Stimulated activated memory B cell treated with anti-CD40 and anti-IgM and Interleukin-4, amounts not matched to agents 10 μg/mL and 1 μg/mL and 100 μg/mL, for 72 hours (primary cell): ENCODE data around the gene IL15.

Experiments used
- ATAC-seq: fragments of 150-1000 bp; cut with Tn5 transposase; 2 replicates; pipeline ENCODE4 v1.10.0; 2021
- H3K27ac Mint-ChIP-seq: one replicate; pipeline ENCODE4 v1.8.0; 2022; ENCODE audit warnings: mild to moderate bottlenecking, mixed read lengths
- H3K27me3 Mint-ChIP-seq: one replicate; pipeline ENCODE4 v1.8.0; 2022; ENCODE audit warnings: mixed read lengths
- H3K36me3 Mint-ChIP-seq: one replicate; pipeline ENCODE4 v1.8.0; 2022; ENCODE audit warnings: mixed read lengths
- H3K4me1 Mint-ChIP-seq: one replicate; pipeline ENCODE4 v1.8.0; 2022; ENCODE audit warnings: mixed read lengths
- H3K4me3 Mint-ChIP-seq: one replicate; pipeline ENCODE4 v1.8.0; 2022; ENCODE audit warnings: mild to moderate bottlenecking, moderate library complexity, mixed read lengths
- H3K9me3 Mint-ChIP-seq: one replicate; pipeline ENCODE4 v1.8.0; 2022; ENCODE audit warnings: mixed read lengths

Gene IL15

GRCh38 chr4:141761926-141762325, 125.5 kb downstream of the IL15 start:
- peaks cover 5% of the 10 kb centered on the region for H3K9me3 Mint-ChIP-seq
- no peaks in the 10 kb centered on the region for H3K4me1 Mint-ChIP-seq
- no peaks in the 10 kb centered on the region for H3K27me3 Mint-ChIP-seq
- no peak overlapping the region for H3K27ac Mint-ChIP-seq
- H3K36me3 Mint-ChIP-seq: no peaks in the 10 kb centered on the region
- no peak for ATAC-seq
- H3K4me3 Mint-ChIP-seq: no peak overlapping the region

GRCh38 chr4:141763374-141763773, 127.0 kb downstream of the IL15 start:
- Mint-ChIP-seq H3K4me1 (no peaks in the 10 kb centered on the region), H3K36me3 (no peaks in the 10 kb centered on the region), H3K27me3 (no peaks in the 10 kb centered on the region), H3K4me3 (no peak overlapping the region), H3K9me3 (peaks cover 5% of the 10 kb centered on the region), H3K27ac (no peak overlapping the region)
- no peak for ATAC-seq

DNA sequence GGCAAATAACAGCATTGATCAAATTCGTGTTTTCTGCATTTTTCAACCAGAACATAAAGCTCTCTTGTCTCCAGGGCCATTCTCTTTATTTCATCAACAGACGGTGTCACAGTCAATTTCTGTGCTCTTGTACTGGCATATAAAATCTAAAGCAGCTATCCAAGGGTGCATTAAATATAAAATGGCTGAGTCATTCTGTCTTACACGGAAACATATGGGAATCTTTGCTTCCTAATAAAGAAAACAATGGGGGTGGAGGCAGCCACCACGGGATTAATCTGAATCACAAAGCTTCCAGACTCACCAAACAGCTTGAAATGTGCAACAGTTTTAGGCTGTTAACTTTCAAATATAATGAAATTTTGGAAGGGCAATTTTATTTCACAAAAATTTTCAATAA, 132.6 kb downstream of the IL15 start:
- no peaks in the 10 kb centered on the region for H3K27me3 Mint-ChIP-seq
- no peak overlapping the region for H3K4me3 Mint-ChIP-seq
- H3K9me3 Mint-ChIP-seq: peaks cover 5% of the 10 kb centered on the region
- H3K27ac Mint-ChIP-seq: no peak overlapping the region
- H3K4me1 Mint-ChIP-seq: no peaks in the 10 kb centered on the region
- H3K36me3 Mint-ChIP-seq: no peaks in the 10 kb centered on the region
- ATAC-seq: no peak

DNA sequence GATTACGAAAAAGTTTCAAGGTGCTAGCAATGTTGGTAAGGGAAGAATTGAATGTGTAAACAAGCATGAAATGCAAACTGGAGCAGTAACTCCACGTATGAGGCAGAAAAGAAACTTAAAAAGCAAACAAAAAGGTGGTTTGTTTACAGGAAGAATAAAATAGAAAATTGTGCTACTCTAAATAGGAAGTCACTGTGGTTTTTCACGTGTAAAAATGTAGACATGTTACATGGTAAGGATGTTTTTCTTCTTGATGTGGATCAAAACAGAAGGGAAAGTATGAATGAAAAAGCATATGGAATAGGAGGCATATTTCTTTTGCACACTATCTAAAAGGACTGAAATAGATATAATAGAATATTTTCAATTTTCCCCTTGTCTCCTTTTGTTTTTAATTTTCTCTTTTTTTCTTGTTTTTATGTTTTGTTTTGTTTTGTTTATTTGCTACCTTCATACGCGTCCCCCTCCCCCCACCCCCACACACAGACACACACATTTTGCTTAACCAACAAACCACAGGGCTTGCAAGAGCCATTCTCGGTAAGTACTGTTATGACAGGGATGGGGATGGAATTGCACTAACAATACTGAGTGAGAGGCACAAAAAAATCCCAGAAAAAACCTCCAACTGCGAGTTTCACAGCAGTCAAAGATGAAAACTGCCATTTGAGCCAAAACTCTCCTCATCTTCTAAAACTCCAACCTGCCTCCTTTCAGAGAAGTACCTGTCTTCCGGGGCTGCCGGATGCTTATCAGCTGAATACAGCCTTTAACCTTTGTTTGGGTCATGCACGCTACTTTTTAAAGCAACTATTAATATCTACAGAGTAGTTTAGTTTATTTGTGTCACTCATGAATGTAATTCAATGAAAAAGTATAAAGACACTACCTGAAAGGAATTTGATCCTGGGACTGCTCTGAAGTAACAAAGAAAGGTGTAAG, 135.8 kb downstream of the IL15 start:
- Mint-ChIP-seq H3K9me3 (no peaks in the 10 kb centered on the region), H3K36me3 (no peaks in the 10 kb centered on the region), H3K27ac (peak overlapping the region; percentile 37), H3K4me1 (no peaks in the 10 kb centered on the region), H3K27me3 (peaks cover 9% of the 10 kb centered on the region), H3K4me3 (no peak overlapping the region)
- no peak for ATAC-seq

DNA sequence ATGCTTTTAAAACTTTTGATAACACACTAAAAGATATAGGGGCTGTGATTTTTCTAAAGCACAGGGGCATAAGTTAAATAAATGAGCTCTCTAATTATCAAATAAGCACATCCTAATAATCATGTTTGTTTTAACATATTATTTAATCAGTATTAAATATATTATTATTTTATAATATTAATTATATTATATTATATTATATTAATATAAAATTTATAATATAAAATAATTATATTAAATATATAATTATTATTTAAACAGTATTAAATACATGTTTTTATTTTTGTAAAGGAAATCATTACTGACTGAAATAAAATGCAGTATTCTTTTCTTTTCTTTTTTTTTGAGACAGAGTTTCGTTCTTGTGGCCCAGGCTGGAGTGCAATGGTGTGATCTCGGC, 136.5 kb downstream of the IL15 start:
- no peak overlapping the region for H3K27ac Mint-ChIP-seq
- no peaks in the 10 kb centered on the region for H3K9me3 Mint-ChIP-seq

GRCh38 chr4:141782205-141782604, 145.8 kb downstream of the IL15 start:
- H3K36me3 Mint-ChIP-seq: no peaks in the 10 kb centered on the region
- H3K4me3 Mint-ChIP-seq: no peak overlapping the region
- peaks cover 3% of the 10 kb centered on the region for H3K9me3 Mint-ChIP-seq
- no peak overlapping the region for H3K27ac Mint-ChIP-seq
- H3K27me3 Mint-ChIP-seq: no peaks in the 10 kb centered on the region
- H3K4me1 Mint-ChIP-seq: no peaks in the 10 kb centered on the region
- no peak for ATAC-seq

More for the DNA sequence above, 136.5 kb downstream of the IL15 start:
- no peak overlapping the region for H3K4me3 Mint-ChIP-seq
- no peak for ATAC-seq
- H3K36me3 Mint-ChIP-seq: no peaks in the 10 kb centered on the region
- H3K27me3 Mint-ChIP-seq: peaks cover 9% of the 10 kb centered on the region
- H3K4me1 Mint-ChIP-seq: no peaks in the 10 kb centered on the region
